GM12878 (cell line): ENCODE data around the gene CCDC191. TPM values are rescaled to one million over a fixed set of nuclear protein-coding genes. Genes with fewer than 3 reads are reported as not detected.

ENCODE experiments used
- ATAC-seq: fragments of 200-7000 bp; cut with Tn5 transposase; 3 replicates; pipeline ENCODE4 v1.9.1; 2020; ENCODE audit warnings: mild to moderate bottlenecking, moderate library complexity
- BruUV-seq: library from RNA; stranded (reverse); fragments of 400-500 nt; replicated peaks from 2 replicates; lab custom pipeline; 2021; lab: Mats Ljungman, UMichigan
- CTCF ChIA-PET: fragments of 300-600 bp; sonication (Branson Sonifier 250); formaldehyde crosslinking; extraction: SDS; loops from one replicate; lab custom pipeline; 2021; ENCODE audit warnings: inconsistent platforms; lab: Yijun Ruan, JAX
- POLR2A ChIA-PET: fragments of 350-600 bp; formaldehyde crosslinking; extraction: SDS; loops from one replicate; lab custom pipeline; 2021; ENCODE audit warnings: inconsistent platforms; lab: Charles Lee
- RAD21 ChIA-PET: fragments of 300-600 bp; sonication (Branson Sonifier 250); formaldehyde crosslinking; loops from one replicate; lab custom pipeline; 2023; ENCODE audit warnings: antibody characterized with exemption; ENCODE audit not compliant: unreplicated experiment; lab: Charles Lee
- SMC1A ChIA-PET: fragments of 300-600 bp; sonication (Branson Sonifier 250); formaldehyde crosslinking; loops from one replicate; lab custom pipeline; 2023; ENCODE audit not compliant: unreplicated experiment, uncharacterized antibody; lab: Charles Lee
- DNase-seq: peaks from one replicate; pipeline ENCODE4 v3.0.0-alpha.2; 2011; ENCODE audit warnings: low read depth, low spot score
- FAIRE-seq: peaks from 3 replicates; lab custom pipeline; 2011; peaks lifted over from hg19 to GRCh38; lab: Jason Lieb, UNC
- H2AFZ ChIP-seq: 2 replicates; pipeline ENCODE4 v1.6.0; 2011; ENCODE audit warnings: low read depth, low read length, control low read depth; ENCODE audit not compliant: control insufficient read depth
- H3K27ac ChIP-seq: 2 replicates; pipeline ENCODE4 v1.5.1; 2011; ENCODE audit warnings: control low read depth; ENCODE audit not compliant: control insufficient read depth, insufficient read depth
- H3K27me3 ChIP-seq, 2 experiments: replicated peaks in 1 of 2; 2 replicates each; pipeline versions ENCODE4 v1.6.0 to v1.6.1; 2011; ENCODE audit warnings: low read length in 1 of 2; ENCODE audit not compliant: control insufficient read depth in 2 of 2, insufficient read depth in 2 of 2
- H3K36me3 ChIP-seq, 2 experiments: 2 replicates each; pipeline ENCODE4 v1.5.1; 2011; ENCODE audit warnings: low read length in 1 of 2; ENCODE audit not compliant: control insufficient read depth in 2 of 2, insufficient read depth in 2 of 2
- H3K4me1 ChIP-seq: 2 replicates; pipeline ENCODE4 v1.6.1; 2011; ENCODE audit warnings: mild to moderate bottlenecking, low read length, moderate library complexity, mixed read lengths; ENCODE audit not compliant: control insufficient read depth, insufficient read depth
- H3K4me2 ChIP-seq: 2 replicates; pipeline ENCODE4 v1.6.0; 2011; ENCODE audit warnings: control low read depth; ENCODE audit not compliant: control insufficient read depth, insufficient read depth
- H3K4me3 ChIP-seq: fragments of 200-600 bp; sonication (generic); 2 replicates; pipeline ENCODE4 v1.5.1; 2016
- H3K79me2 ChIP-seq: 2 replicates; pipeline ENCODE4 v1.6.0; 2011; ENCODE audit warnings: low read length; ENCODE audit not compliant: control insufficient read depth, insufficient read depth
- H3K9ac ChIP-seq: 2 replicates; pipeline ENCODE4 v1.8.0; 2011; ENCODE audit warnings: low read length, control low read depth, mixed read lengths; ENCODE audit not compliant: control insufficient read depth, insufficient read depth
- H3K9me3 ChIP-seq: replicated peaks from 3 replicates; pipeline ENCODE4 v1.5.1; 2011; ENCODE audit warnings: mild to moderate bottlenecking, low read length; ENCODE audit not compliant: control insufficient read depth, insufficient read depth
- H4K20me1 ChIP-seq: 2 replicates; pipeline ENCODE4 v1.6.0; 2011; ENCODE audit not compliant: control insufficient read depth, insufficient read depth
- ATF7 ChIP-seq: fragments of 450-650 bp; IDR thresholded peaks from 2 replicates; pipeline ENCODE4 v1.6.1; 2016; ENCODE audit warnings: low read depth, mild to moderate bottlenecking
- KLF5 ChIP-seq: fragments of 450-650 bp; IDR thresholded peaks from 2 replicates; pipeline ENCODE4 v1.6.1; 2014; ENCODE audit warnings: mild to moderate bottlenecking; ENCODE audit not compliant: partially characterized antibody
- MYB ChIP-seq: fragments of 150-350 bp; IDR thresholded peaks from 2 replicates; pipeline ENCODE4 v1.6.1; 2014; ENCODE audit warnings: mild to moderate bottlenecking, low read depth, low read length, borderline replicate concordance
- RELB ChIP-seq: fragments of 450-650 bp; IDR thresholded peaks from 2 replicates; pipeline ENCODE4 v1.6.1; 2017; ENCODE audit warnings: low read depth, mild to moderate bottlenecking, moderate library complexity
- SMARCA5 ChIP-seq: fragments of 450-650 bp; IDR thresholded peaks from 2 replicates; pipeline ENCODE4 v1.6.1; 2017; ENCODE audit warnings: mild to moderate bottlenecking
- SPI1 ChIP-seq: IDR thresholded peaks from 2 replicates; pipeline ENCODE4 v1.6.1; 2011; ENCODE audit warnings: low read depth, mild to moderate bottlenecking, low read length, moderate library complexity, borderline replicate concordance; ENCODE audit not compliant: insufficient read depth
- ZNF207 ChIP-seq: fragments of 450-650 bp; IDR thresholded peaks from 2 replicates; pipeline ENCODE4 v1.6.1; 2014; ENCODE audit warnings: antibody characterized with exemption, mild to moderate bottlenecking, borderline replicate concordance
- WGBS: methylation state at CpG from one replicate; pipeline ENCODE4 v1.1.6; 2016; ENCODE audit warnings: low lambda C conversion rate; ENCODE audit not compliant: insufficient replicate concordance, insufficient coverage; ENCODE audit errors: missing lambda C conversion rate; 5-methylcytosine and 5-hydroxymethylcytosine counted together
- in situ Hi-C: fragments of 300-500 bp; cut with MboI; formaldehyde crosslinking; loops from 9 replicates; pipeline ENCODE4 v1.14.3; 2018; ENCODE audit warnings: mixed read lengths
- intact Hi-C: fragments of 100-400 bp; cut with micrococcal nuclease; formaldehyde crosslinking; loops from one replicate; pipeline ENCODE4 v1.14.2; 2022; ENCODE audit not compliant: unreplicated experiment
- polyA plus RNA-seq, 11 experiments: library from polyadenylated mRNA; depleted of rRNA in 4 of 11; unstranded in 6 of 11; stranded (reverse) in 5 of 11; fragments of >200 nt; fragmentation: Nextera tagmentation in 4 of 11; fragmentation: Illumina TruSeq in 1 of 11; extraction: Ambion mirVana in 4 of 11; extraction: Trizol in 1 of 11; gene quantifications; 1 replicate in 1 of 11; 2 replicates in 10 of 11; pipeline versions ENCODE4 v1.2.1 to v1.2.3, GENCODE V29; 2011 to 2016; ENCODE audit warnings: inconsistent platforms in 2 of 11, missing spikeins in 2 of 11, low read depth in 1 of 11
- total RNA-seq, 4 experiments: library from RNA; depleted of rRNA in 3 of 4; stranded (reverse); fragments of >200 nt in 3 of 4; fragmentation: Illumina TruSeq in 1 of 4; extraction: Trizol in 1 of 4; gene quantifications; 2 replicates each; pipeline versions ENCODE4 v1.2.1 to v1.2.3, GENCODE V29; 2013 to 2021

CCDC191 gene
- total and polyA plus RNA-seq, 10 of the 15 experiments (the other 5 are each of a cell fraction or from before 2014, with no cell fraction given) = 1.2 to 2.9 (median 1.7) TPM

- Histone ChIP-seq H3K4me3 (no peak overlapping the region), H3K9me3 (no peaks in the 10 kb centered on the region; the same call in 2 of the 3 replicates), H3K79me2 (no peaks in the 10 kb centered on the region), H3K4me2 (no peak overlapping the region), H3K4me1 (no peaks in the 10 kb centered on the region), H3K27ac (no peak overlapping the region), H3K27me3 (no peaks in the 10 kb centered on the region), H3K36me3 (no peaks in the 10 kb centered on the region), H2AFZ (no peak overlapping the region), H4K20me1 (no peaks in the 10 kb centered on the region), H3K9ac (no peak overlapping the region)
- RAD21 ChIA-PET = no interaction called here
- CTCF ChIA-PET = interaction anchor here (0.8 to 1.4 kb wide), 3 partner anchors 14 to 167 kb away, joined by 3 read pairs; no protein-coding TSS in a partner anchor
- DNase-seq = no peak
- SMC1A ChIA-PET = interaction anchor here (0.8 to 1.6 kb wide), 3 partner anchors 10 to 105 kb away, joined by 3 read pairs; no protein-coding TSS in a partner anchor
- 49% methylated on average over 2 of the region's 2 CpGs for WGBS
- peak; percentile 74 for ATAC-seq
- POLR2A ChIA-PET = no interaction called here
- no TSS peak for BruUV-seq
- intact Hi-C loops (no loop called here), in situ Hi-C loops (no loop called here)
- FAIRE-seq = peak; percentile 38
- TF ChIP-seq KLF5 (no peak), ATF7 (0 out of 2 replicates have a peak, but pooled peaks have one; percentile 8), SPI1 (peak; percentile 89), SMARCA5 (no peak), ZNF207 (no peak), RELB (no peak), MYB (no peak)
These were observed 45.1 kb downstream of the CCDC191 start for GRCh38 chr3:114011059-114011797.
